A549 (cell line): Measurements from ENCODE around the gene TGM4.

ENCODE experiments used
- CEBPB ChIP-seq, 2 experiments: fragments of >200 bp in 1 of 2; sonication (Bioruptor Twin) in 1 of 2; formaldehyde crosslinking in 1 of 2; IDR thresholded peaks; 2 replicates each; pipeline ENCODE4 v1.6.1; 2012 to 2016
- CTCF ChIP-seq: fragments of >200 bp; sonication (Bioruptor Twin); formaldehyde crosslinking; IDR thresholded peaks from 3 replicates; pipeline ENCODE4 v1.5.1; 2016
- EHF ChIP-seq: fragments of 250-450 bp; sonication (Bioruptor Pico); IDR thresholded peaks from 2 replicates; pipeline ENCODE4 v1.5.0; 2020; ENCODE audit warnings: mild to moderate bottlenecking
- EP300 ChIP-seq, 2 experiments: fragments of >200 bp; sonication (Bioruptor Twin); formaldehyde crosslinking; IDR thresholded peaks; 2 replicates in 1 of 2; 3 replicates in 1 of 2; pipeline ENCODE4 v1.6.1; 2016 to 2017
- JUNB ChIP-seq: fragments of >200 bp; sonication (Bioruptor Twin); formaldehyde crosslinking; IDR thresholded peaks from 2 replicates; pipeline ENCODE4 v1.6.1; 2016
- MAFK ChIP-seq: fragments of 450-650 bp; IDR thresholded peaks from 2 replicates; pipeline ENCODE4 v1.6.1; 2014; ENCODE audit not compliant: partially characterized antibody
- MAX ChIP-seq: IDR thresholded peaks from 2 replicates; pipeline ENCODE4 v1.6.1; 2012
- MYC ChIP-seq: IDR thresholded peaks from 2 replicates; pipeline ENCODE4 v1.6.1; 2012; ENCODE audit warnings: mild to moderate bottlenecking, inconsistent platforms, low read length, improper control_type of control experiment, borderline replicate concordance
- PBX3 ChIP-seq: IDR thresholded peaks from 2 replicates; pipeline ENCODE4 v1.6.1; 2012
- POLR2A ChIP-seq: IDR thresholded peaks from 2 replicates; pipeline ENCODE4 v1.6.1; 2012; ENCODE audit warnings: mild to moderate bottlenecking, low read length
- RAD21 ChIP-seq, 2 experiments: fragments of >200 bp in 1 of 2; sonication (Bioruptor Twin) in 1 of 2; formaldehyde crosslinking in 1 of 2; IDR thresholded peaks in 1 of 2; conservative IDR thresholded peaks in 1 of 2; 2 replicates in 1 of 2; 3 replicates in 1 of 2; pipeline ENCODE4 v1.6.1; 2012 to 2018; ENCODE audit warnings: inconsistent platforms in 1 of 2

GRCh38 chr3:44906997-44907396, 32.6 kb downstream of the TGM4 start:
- TF ChIP-seq JUNB = no peak
- TF ChIP-seq MAFK = no peak
- no peak for TF ChIP-seq CTCF
- no peak for TF ChIP-seq EP300 (IDR thresholded peaks at IDR 0.05)
- TF ChIP-seq POLR2A = no peak
- TF ChIP-seq EHF = no peak
- no peak for TF ChIP-seq CEBPB (IDR thresholded peaks at IDR 0.05)
- no peak for TF ChIP-seq RAD21 (conservative IDR thresholded peaks at IDR 0.05 in 1 of 2, IDR thresholded peaks at IDR 0.05 in 1 of 2)
- TF ChIP-seq PBX3 = no peak
- TF ChIP-seq MYC = no peak
- no peak for TF ChIP-seq MAX
